Fibroblast of the aortic adventitia (primary cell): ENCODE results near the gene TBC1D30. TPM values are rescaled to one million over a fixed set of nuclear protein-coding genes. Genes with fewer than 3 reads are reported as not detected.
"Not testable (repeated sequence)": the region's sequence is repeated elsewhere in the genome, so short reads cannot be mapped to it uniquely, and the experiment has no call there.

Experiments
- DNase-seq: peaks from one replicate; pipeline ENCODE4 v3.0.0-alpha.2; 2010; ENCODE audit warnings: low read depth
- H3K4me3 ChIP-seq: 2 replicates; pipeline ENCODE4 v1.5.1; 2011; ENCODE audit warnings: low read depth, mild to moderate bottlenecking, control low read depth, low read length, moderate library complexity
- CTCF ChIP-seq: IDR thresholded peaks from 2 replicates; pipeline ENCODE4 v1.5.1; 2011; ENCODE audit warnings: mild to moderate bottlenecking, low read length, control low read depth, inconsistent platforms; ENCODE audit not compliant: insufficient read depth
- total RNA-seq: library from RNA; depleted of rRNA; stranded (reverse); fragments of >200 nt; gene quantifications from 2 replicates; pipeline ENCODE4 v1.2.3, GENCODE V29; 2012; ENCODE audit warnings: low replicate concordance

The TBC1D30 gene
- total RNA-seq, 1 donor: 0.18 TPM

GRCh38 chr12:64796205-64796845 is 28.1 kb upstream of the TBC1D30 start:
- TF ChIP-seq CTCF: peak; percentile 88
- DNase-seq: peak; percentile 94
- H3K4me3 ChIP-seq: no peak overlapping the region

GRCh38 chr12:64797156-64797555 is 27.3 kb upstream of the TBC1D30 start:
- TF ChIP-seq CTCF: no peak
- no peak for DNase-seq
- no peak overlapping the region for H3K4me3 ChIP-seq

- DNase-seq: no peak
- no peak overlapping the region for H3K4me3 ChIP-seq
- TF ChIP-seq CTCF: no peak
These were observed 26.3 kb upstream of the TBC1D30 start for GRCh38 chr12:64798165-64798564.

- no peak for TF ChIP-seq CTCF
- H3K4me3 ChIP-seq: no peak overlapping the region
- DNase-seq: no peak
These were observed 23.8 kb upstream of the TBC1D30 start for GRCh38 chr12:64800640-64801039.

GRCh38 chr12:64801381-64801780 is 23.1 kb upstream of the TBC1D30 start:
- H3K4me3 ChIP-seq: no peak overlapping the region
- DNase-seq: no peak
- peak; percentile 12 for TF ChIP-seq CTCF

- DNase-seq: peak; percentile 32
- not testable (repeated sequence) for H3K4me3 ChIP-seq
- TF ChIP-seq CTCF: peak; percentile 92
These were observed 22.2 kb upstream of the TBC1D30 start for GRCh38 chr12:64802180-64802775.

- no peak for DNase-seq
- TF ChIP-seq CTCF: no peak
- H3K4me3 ChIP-seq: no peak overlapping the region
These were observed 18.3 kb upstream of the TBC1D30 start for GRCh38 chr12:64806173-64806572.
